ENCODE results near the gene CLK1.
A peak's percentile ranks its signal among the peaks of the same experiment; 100 is the strongest.
"Not testable (repeated sequence)": the region's sequence is repeated elsewhere in the genome, so short reads cannot be mapped to it uniquely, and the experiment has no call there.

The CLK1 gene

GRCh38 chr2:200850512-200851256 lies 13.8 kb downstream of the CLK1 start:
- DNase-seq = no peak

- DNase-seq = no peak
Observed at GRCh38 chr2:200847939-200848338, 16.5 kb downstream of the CLK1 start.

- DNase-seq = no peak
Observed at GRCh38 chr2:200847269-200847668, 17.2 kb downstream of the CLK1 start.

GRCh38 chr2:200845669-200846325 lies 18.7 kb downstream of the CLK1 start:
- no peak for DNase-seq

DNA sequence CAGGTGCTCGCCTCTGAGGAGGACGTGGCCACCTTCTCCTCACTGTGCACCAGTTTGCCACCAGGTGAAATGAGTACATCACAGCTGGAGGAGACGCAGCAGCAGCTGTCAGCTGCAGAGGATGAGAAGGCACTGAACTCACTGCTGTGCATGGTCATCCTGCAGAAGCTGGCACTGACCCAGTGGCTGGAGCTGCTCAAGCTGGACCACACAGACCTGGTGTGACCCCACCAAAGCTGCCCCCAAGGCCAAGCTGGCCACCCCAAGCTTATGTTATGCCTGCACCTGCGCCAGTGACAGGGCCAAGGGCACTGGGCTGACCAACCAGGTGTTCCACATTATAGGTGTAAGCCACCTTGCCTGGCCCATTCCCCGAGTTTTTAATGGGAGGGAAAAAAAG lies 19.3 kb downstream of the CLK1 start:
- DNase-seq = no peak

DNA sequence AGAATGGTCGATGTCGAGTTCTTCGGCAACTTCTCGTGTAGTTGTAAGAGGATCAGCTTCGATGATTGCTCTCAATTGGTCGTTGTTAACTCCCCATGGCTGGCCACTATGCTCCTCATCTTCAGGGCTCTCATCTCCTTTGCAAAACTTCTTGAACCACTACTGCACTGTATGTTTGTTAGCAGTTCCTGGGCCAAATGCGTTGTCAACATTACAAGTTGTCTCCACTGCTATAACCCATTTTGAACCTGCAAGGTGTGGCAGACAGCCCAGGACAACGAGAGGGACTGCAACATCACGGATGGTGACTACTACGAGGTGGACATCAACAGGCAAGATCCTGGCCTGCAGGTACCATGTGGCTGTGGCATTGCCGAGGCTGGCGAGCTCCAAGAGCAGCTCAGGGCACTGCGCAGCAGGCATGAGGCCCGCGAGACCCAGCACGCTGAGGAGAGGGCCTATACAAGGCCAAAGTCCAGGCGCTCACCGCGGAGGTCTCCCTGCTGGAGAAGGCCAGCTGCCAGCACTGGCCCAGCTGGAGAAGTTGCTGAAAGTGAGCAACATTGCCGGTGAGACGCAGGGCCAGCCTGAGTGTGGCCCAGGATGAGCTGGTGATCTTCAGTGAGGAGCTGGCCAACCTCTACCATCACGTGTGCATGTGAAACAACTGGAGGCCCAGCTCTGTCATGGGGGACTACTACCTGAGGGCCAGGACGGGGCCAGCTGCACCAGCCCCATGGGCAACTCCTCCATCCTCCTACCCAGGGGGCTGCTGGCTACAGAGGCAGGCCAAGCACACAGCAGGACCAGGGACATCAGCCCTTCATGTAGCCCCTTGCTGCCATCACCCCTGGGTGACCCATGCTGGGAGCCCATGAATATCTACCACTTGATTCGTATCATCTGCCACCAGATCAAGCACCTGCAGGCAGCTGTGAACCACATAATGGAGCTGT lies 20.2 kb downstream of the CLK1 start:
- DNase-seq = no peak

DNA sequence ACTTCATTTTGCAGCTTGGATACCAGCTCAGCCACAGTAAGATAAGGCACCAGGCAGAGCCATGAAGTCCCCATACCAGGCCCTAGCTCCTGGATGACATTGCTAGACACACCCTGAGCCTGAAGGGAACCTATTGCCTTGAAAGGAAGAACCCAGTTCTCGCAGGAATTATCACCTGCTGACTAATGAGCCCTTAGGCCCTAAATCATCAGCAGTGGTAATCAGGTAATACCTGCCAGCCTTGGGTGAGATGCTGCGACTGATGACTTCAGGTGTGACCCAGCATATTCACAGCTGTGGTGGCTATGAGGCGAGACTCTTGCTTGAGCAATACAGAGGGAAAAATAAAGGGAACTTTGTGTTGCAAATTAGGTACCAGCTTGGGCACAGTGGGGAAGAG lies 24.9 kb downstream of the CLK1 start:
- DNase-seq = no peak

- DNase-seq = no peak
Observed at GRCh38 chr2:200834701-200835100, 29.8 kb downstream of the CLK1 start.

DNA sequence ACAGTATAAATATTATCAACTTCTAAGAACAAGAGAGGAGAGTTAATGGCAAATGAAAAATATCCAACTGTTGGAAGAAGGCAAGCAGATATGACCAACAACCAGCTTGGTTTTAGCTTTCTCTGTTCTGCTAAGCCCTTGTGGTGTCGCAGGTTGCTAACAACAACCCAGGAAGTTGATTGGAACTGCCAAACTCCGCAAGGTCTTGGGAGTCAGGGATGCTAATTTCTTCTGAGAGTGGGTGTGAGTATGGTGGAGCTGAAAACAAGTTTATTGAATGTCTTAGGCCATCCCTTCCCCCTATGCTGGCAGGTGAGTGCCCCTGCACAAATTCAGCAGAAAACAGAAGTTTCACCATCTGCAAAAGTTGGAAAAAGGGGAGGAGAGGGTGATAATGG lies 35.2 kb downstream of the CLK1 start:
- no peak for DNase-seq

DNA sequence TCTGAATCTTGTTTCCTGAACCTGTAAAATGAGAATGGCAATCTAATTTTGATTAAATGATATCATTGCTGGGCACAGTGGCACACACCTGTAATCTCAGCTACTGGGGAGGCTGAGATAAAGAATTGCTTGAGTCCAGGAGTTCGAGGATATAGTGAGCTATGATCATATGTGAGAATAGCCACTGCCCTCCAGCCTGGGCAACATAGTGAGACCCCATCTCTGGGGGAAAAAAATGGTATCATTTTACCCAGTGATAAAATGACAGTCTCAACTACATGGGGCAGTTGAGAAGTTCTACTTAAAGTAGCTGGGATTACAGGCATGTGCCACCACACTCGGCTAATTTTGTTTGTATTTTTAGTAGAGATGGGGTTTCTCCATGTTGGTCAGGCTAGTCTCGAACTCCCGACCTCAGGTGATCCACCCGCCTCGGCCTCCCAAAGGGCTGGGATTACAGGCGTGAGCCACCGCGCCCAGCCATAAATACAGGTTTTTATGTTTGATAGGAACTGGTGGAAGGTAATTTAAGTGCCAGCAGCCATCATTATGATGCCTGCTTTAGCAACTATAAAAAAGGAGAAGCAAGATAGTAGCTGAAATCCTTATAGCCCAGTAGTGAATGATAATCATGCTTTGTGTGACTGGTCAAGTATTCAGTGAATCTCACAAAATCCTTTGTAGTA lies 35.7 kb downstream of the CLK1 start:
- no peak for DNase-seq

- DNase-seq = no peak
Observed at GRCh38 chr2:200828104-200828503, 36.4 kb downstream of the CLK1 start.

GRCh38 chr2:200821686-200822245 lies 42.7 kb downstream of the CLK1 start:
- DNase-seq = no peak

DNA sequence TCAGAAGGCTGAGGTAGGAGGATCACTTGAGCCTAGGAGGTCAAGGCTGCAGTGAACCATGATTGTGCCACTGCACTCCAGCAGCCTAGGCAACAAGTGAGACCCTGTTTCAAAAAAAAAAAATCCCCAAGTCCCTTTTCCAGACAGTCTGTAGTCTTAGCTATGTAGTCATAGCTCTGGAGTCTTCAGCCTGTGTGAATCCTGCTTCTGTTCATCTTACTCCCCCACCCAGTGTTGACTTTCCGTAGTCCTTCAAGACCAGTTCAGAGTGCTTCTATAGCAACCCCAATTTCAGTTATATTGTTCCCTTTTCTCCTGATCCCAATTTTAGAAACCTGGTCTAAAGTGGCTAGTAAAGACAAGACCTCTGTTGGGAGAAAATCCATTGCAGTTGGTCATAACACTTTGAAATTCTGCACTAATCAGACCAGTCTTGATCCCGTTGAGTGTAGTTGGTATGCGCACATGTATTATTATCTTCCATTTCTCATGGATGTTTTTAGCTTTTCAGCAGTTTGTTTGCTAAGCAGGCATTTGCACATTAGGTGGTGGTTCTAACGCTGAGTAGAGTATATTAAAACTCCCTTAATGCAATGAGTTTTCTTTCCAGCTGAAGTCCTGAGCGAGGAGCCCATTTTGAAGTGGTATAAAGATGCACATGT lies 43.8 kb downstream of the CLK1 start:
- DNase-seq = no peak

- not testable (repeated sequence) for DNase-seq
Observed at GRCh38 chr2:200818732-200819131, 45.7 kb downstream of the CLK1 start.

GRCh38 chr2:200814917-200815316 lies 49.5 kb downstream of the CLK1 start:
- no peak for DNase-seq

GRCh38 chr2:200814276-200814815 lies 50.1 kb downstream of the CLK1 start:
- no peak for DNase-seq

- peak; percentile 44 for DNase-seq
Observed at GRCh38 chr2:200812122-200813022, 52.1 kb downstream of the CLK1 start.

DNA sequence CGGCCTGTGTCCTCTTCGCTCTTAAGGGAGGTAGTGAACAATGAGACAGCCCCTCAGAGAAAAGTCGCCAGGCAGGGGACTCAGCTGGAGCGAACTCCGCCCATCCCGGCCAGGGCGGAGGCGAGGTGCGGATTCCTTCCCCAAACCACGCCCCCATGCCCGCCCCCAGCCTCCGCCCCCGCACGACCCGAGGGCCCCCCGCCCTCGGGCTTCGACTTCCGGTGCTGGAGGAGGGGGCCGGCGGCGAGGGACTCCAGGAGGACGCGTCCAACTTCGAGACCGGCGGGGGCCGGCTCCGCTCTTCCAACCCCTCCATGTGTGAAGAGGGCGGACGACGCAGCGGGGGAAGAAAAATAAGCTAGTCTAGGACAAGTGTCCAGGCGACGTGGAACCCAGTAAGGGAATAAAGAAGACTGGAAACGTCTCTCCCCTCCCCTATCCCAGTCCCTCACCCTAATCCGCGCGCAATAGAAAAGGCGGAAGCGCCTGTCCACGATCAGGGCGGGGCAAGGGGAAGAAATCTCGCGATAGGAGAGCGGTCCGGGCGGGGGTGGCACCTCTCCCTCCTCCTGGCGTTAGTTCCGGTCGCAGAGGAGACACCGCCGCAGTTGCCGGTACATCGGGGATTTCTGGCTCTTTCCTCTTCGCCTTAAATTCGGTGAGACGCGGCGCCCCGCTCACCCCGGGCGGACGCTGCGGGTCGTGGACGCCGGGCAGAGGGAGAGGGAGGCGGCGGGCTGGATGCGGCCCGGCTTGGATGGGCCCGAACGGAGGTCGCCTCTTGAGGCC lies 52.9 kb downstream of the CLK1 start, which contains the start of gene BZW1:
TSS of gene BZW1 (plus strand) at position 578 of the 789 bp plus-strand sequence. CDS start 1,308 bp downstream, outside the sequence.
- DNase-seq = peak; percentile 91

DNA sequence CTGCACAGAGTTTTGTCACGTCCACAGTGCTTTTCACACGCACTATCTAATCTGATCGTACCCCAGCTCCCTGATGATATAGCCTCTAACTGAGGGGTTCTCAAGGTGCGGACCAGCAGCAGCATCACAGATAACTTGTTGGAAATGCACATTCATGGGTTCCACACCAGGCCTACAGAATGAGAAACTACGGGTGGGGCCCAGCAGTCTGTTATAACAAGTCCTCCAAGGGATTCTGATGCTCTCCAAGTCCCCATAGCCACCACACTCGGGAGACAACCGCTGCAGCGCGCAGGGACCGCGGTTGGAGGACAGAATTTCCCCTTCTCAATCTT lies 53.5 kb downstream of the CLK1 start:
- no peak for DNase-seq
